Measurements from ENCODE around the gene USP43. TPM values are rescaled to one million over a fixed set of nuclear protein-coding genes. Genes with fewer than 3 reads are reported as not detected.

Gene USP43, protein sequence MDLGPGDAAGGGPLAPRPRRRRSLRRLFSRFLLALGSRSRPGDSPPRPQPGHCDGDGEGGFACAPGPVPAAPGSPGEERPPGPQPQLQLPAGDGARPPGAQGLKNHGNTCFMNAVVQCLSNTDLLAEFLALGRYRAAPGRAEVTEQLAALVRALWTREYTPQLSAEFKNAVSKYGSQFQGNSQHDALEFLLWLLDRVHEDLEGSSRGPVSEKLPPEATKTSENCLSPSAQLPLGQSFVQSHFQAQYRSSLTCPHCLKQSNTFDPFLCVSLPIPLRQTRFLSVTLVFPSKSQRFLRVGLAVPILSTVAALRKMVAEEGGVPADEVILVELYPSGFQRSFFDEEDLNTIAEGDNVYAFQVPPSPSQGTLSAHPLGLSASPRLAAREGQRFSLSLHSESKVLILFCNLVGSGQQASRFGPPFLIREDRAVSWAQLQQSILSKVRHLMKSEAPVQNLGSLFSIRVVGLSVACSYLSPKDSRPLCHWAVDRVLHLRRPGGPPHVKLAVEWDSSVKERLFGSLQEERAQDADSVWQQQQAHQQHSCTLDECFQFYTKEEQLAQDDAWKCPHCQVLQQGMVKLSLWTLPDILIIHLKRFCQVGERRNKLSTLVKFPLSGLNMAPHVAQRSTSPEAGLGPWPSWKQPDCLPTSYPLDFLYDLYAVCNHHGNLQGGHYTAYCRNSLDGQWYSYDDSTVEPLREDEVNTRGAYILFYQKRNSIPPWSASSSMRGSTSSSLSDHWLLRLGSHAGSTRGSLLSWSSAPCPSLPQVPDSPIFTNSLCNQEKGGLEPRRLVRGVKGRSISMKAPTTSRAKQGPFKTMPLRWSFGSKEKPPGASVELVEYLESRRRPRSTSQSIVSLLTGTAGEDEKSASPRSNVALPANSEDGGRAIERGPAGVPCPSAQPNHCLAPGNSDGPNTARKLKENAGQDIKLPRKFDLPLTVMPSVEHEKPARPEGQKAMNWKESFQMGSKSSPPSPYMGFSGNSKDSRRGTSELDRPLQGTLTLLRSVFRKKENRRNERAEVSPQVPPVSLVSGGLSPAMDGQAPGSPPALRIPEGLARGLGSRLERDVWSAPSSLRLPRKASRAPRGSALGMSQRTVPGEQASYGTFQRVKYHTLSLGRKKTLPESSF
- total RNA-seq = under 1 TPM; 0.07 to 0.10 TPM

DNA sequence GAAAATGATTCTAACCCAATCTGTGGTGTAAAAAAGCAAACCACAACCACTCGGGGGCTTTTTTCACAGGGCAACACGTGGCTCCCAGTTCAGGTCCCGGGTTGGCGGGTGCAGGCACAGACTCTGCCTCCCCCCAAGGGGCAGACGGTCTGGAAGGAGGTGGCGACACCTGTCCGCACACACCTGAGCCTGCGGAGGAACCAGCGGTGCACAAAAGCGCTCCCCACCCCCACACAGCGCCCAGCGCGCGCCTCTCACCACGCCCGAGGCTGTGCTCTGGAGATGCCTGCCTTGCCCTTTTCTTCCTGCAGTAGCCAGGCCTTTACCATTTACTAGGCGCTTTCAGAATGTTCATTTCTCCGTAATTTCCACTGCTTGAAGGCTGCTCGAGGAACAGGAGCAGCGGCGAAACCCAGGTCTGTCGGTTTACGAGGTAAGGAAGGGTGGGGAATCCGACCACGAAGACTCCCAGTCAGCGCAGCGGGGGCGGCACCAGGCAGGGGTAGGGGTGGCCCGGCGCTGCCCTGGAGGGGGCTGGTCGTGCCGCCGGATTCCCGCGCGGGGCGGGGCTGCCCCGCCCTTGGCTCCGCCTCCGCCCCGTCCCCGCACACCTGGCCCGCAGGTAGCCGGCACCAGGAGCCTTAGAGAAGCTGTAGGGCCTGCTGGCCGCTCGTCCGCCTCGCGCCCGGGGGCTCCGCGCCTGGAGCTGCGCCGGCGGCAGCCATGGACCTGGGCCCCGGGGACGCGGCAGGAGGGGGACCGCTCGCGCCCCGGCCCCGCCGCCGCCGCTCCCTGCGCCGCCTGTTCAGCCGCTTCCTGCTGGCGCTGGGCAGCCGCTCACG, at the start of gene USP43:
Gene USP43 (plus strand): TSS at position 608 of the 842 bp plus-strand sequence. CDS start 116 bp downstream, at position 724.

Other genes with a start within 250 kb of the USP43 start
- 10 to 100 TPM; 63.5 to 69.6 TPM for gene STX8, start 69.7 kb upstream of the USP43 start, total RNA-seq
- gene CFAP52, start 68.9 kb upstream of the USP43 start, total RNA-seq = not detected
- gene DHRS7C, start 146.1 kb downstream of the USP43 start, total RNA-seq = not detected
- not detected for gene GSG1L2, start 176.6 kb downstream of the USP43 start, total RNA-seq
- not detected for gene GLP2R, start 180.4 kb downstream of the USP43 start, total RNA-seq